ENCODE measurements around the gene OR51T1. TPM values are rescaled to one million over a fixed set of nuclear protein-coding genes. Genes with fewer than 3 reads are reported as not detected.
"Not testable (repeated sequence)": the region's sequence is repeated elsewhere in the genome, so short reads cannot be mapped to it uniquely, and the experiment has no call there.

The OR51T1 gene
- total and polyA plus RNA-seq, 2 donors (not counting 3 experiments of a cell fraction or from before 2014, with no cell fraction given) = not detected

GRCh38 chr11:4851033-4851432 is 30.7 kb upstream of the OR51T1 start:
- DNase-seq (ENCODE audit: low read depth, low spot score) = no peak
- H3K27ac ChIP-seq (ENCODE audit: insufficient read depth, low read depth, low read length) = no peak overlapping the region
- no peaks in the 10 kb centered on the region for H3K4me1 ChIP-seq (ENCODE audit: control insufficient read depth, extremely low read depth, insufficient read depth, low read length)
- TF ChIP-seq CTCF (IDR thresholded peaks at IDR 0.05; ENCODE audit: extremely low read depth in 1 of 2, insufficient read depth in 1 of 2, low read depth in 1 of 2, low read length in 2 of 2) (no peak), MAX (IDR thresholded peaks at IDR 0.05; ENCODE audit: insufficient read depth, insufficient read length) (no peak), POLR2AphosphoS5 (IDR thresholded peaks at IDR 0.05; ENCODE audit: insufficient read depth, low read depth, low read length) (no peak)
- H4K20me1 ChIP-seq (replicated peaks; ENCODE audit: control insufficient read depth, extremely low read depth, insufficient read depth, low read length) = no peaks in the 10 kb centered on the region
- no peak for FAIRE-seq
- no TSS peak for BruUV-seq (replicated peaks)
- ChIA-PET POLR2A (no interaction called here), CTCF (no interaction called here)
- H3K9me3 ChIP-seq (replicated peaks; ENCODE audit: control insufficient read depth, insufficient read depth, low read length) = no peaks in the 10 kb centered on the region
- no peaks in the 10 kb centered on the region for H3K9me1 ChIP-seq (replicated peaks; ENCODE audit: control insufficient read depth, extremely low read depth, insufficient read depth, low read length)
- H3K4me2 ChIP-seq (ENCODE audit: insufficient read depth, low read length) = no peak overlapping the region
- no peaks in the 10 kb centered on the region for H3K27me3 ChIP-seq (ENCODE audit: control insufficient read depth in 2 of 2, insufficient read depth in 2 of 2, low read length in 2 of 2)
- no peak overlapping the region for H3K9ac ChIP-seq (replicated peaks; ENCODE audit: extremely low read depth, insufficient read depth, low read length)
- intact Hi-C loops (cut with micrococcal nuclease) = no loop called here
- H3K36me3 ChIP-seq (ENCODE audit: control insufficient read depth in 2 of 2, extremely low read depth in 1 of 2, insufficient read depth in 2 of 2, low read length in 2 of 2) = no peaks in the 10 kb centered on the region
- no peaks in the 10 kb centered on the region for H3K79me2 ChIP-seq (ENCODE audit: control insufficient read depth, insufficient read depth, low read length)
- no peak overlapping the region for H2AFZ ChIP-seq (ENCODE audit: low read depth, low read length)
- dilution Hi-C loops (cut with MboI; ENCODE audit: extremely low pct_ligation_motif_present, low sequenced_read_pairs) = no loop called here
- H3K4me3 ChIP-seq (replicated peaks in 1 of 3; ENCODE audit: insufficient read depth in 1 of 3, low read depth in 1 of 3, low read length in 3 of 3) = no peak overlapping the region

DNA sequence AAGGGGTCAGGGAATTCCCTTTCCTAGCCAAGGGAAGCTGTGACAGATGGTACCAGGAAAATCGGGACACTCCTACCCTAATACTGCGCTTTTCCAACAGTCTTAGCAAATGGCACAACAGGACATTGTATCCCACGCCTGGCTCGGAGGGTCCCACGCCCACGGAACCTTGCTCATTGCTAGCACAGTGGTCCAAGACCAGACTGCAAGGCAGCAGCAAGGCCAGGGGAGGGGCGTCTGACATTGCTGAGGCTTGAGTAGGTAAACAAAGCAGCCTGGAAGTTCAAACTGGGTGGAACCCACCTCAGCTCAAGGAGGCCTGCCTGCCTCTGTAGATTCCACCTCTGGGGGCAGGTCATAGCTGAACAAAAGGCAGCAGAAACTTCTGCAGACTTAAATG is 27.4 kb upstream of the OR51T1 start:
- dilution Hi-C loops (cut with MboI; ENCODE audit: extremely low pct_ligation_motif_present, low sequenced_read_pairs); DNase-seq (ENCODE audit: low read depth, low spot score); intact Hi-C loops (cut with micrococcal nuclease); BruUV-seq (replicated peaks); H3K9ac ChIP-seq (replicated peaks; ENCODE audit: extremely low read depth, insufficient read depth, low read length); H3K4me2 ChIP-seq (ENCODE audit: insufficient read depth, low read length); CTCF ChIA-PET; H3K79me2 ChIP-seq (ENCODE audit: control insufficient read depth, insufficient read depth, low read length); H3K36me3 ChIP-seq (ENCODE audit: control insufficient read depth in 2 of 2, extremely low read depth in 1 of 2, insufficient read depth in 2 of 2, low read length in 2 of 2); H2AFZ ChIP-seq (ENCODE audit: low read depth, low read length); H3K9me1 ChIP-seq (replicated peaks; ENCODE audit: control insufficient read depth, extremely low read depth, insufficient read depth, low read length); POLR2A ChIA-PET; H3K27me3 ChIP-seq (ENCODE audit: control insufficient read depth in 2 of 2, insufficient read depth in 2 of 2, low read length in 2 of 2); H4K20me1 ChIP-seq (replicated peaks; ENCODE audit: control insufficient read depth, extremely low read depth, insufficient read depth, low read length); H3K27ac ChIP-seq (ENCODE audit: insufficient read depth, low read depth, low read length); H3K4me1 ChIP-seq (ENCODE audit: control insufficient read depth, extremely low read depth, insufficient read depth, low read length); H3K4me3 ChIP-seq (replicated peaks in 1 of 3; ENCODE audit: insufficient read depth in 1 of 3, low read depth in 1 of 3, low read length in 3 of 3); H3K9me3 ChIP-seq (replicated peaks; ENCODE audit: control insufficient read depth, insufficient read depth, low read length); FAIRE-seq: not testable (repeated sequence)

Measured in endothelial cell of umbilical vein (primary cell).